Inflammatory macrophage (primary cell): ENCODE measurements around the gene CLMN.

Experiments used
- DNase-seq, 2 donors: peaks; one replicate each; pipeline ENCODE4 v3.0.0-alpha.2; 2020 to 2022

The CLMN gene

GRCh38 chr14:95237958-95238340, 81.8 kb downstream of the CLMN start:
- DNase-seq: no peak

GRCh38 chr14:95237121-95237957, 82.4 kb downstream of the CLMN start:
- no peak for DNase-seq

- no peak for DNase-seq
Observed at GRCh38 chr14:95236221-95236620, 83.5 kb downstream of the CLMN start.

DNA sequence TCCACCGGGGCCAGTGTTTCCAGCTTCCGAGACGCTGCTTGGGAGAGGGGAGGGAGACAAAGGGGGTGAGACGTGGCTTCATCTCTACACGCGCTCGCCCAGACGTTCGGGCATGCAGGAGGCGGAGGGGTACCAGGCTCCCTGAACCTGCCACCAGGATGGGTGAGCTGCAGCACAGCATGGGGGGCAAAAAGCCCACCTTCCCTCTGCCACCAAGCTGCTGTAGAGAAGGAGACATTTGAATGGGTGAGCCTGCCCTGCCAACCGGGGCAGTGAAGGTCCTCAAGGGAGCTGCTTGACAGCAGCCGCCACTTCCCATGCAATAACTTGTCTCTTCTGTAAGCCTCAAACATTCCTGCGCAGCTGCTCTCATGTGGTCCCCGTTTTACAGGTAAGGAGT, 83.9 kb downstream of the CLMN start:
- no peak for DNase-seq

GRCh38 chr14:95235351-95235750, 84.4 kb downstream of the CLMN start:
- no peak for DNase-seq

DNA sequence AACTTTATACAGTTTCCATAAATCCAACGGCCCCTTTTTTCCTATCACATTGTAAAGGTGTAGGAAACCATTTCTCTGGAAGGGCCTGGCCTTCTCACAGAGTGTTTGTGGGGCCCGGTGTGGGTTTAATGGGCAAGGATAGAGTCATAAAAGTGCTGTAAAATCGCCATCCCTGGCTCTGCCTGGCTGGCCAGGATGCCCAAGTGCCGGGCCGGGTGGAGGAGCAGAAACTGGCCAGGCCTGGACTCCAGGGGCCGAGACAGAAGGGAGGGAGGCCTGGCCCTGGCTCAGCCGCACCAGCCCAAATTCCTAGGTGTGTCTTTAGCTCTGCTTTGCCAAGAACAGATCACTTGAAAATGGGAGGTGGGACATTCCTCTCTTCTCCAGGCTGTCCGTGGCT, 85.3 kb downstream of the CLMN start:
- no peak for DNase-seq

- DNase-seq: peak; percentile 7 to 33
Observed at GRCh38 chr14:95233702-95234241, 85.9 kb downstream of the CLMN start.

DNA sequence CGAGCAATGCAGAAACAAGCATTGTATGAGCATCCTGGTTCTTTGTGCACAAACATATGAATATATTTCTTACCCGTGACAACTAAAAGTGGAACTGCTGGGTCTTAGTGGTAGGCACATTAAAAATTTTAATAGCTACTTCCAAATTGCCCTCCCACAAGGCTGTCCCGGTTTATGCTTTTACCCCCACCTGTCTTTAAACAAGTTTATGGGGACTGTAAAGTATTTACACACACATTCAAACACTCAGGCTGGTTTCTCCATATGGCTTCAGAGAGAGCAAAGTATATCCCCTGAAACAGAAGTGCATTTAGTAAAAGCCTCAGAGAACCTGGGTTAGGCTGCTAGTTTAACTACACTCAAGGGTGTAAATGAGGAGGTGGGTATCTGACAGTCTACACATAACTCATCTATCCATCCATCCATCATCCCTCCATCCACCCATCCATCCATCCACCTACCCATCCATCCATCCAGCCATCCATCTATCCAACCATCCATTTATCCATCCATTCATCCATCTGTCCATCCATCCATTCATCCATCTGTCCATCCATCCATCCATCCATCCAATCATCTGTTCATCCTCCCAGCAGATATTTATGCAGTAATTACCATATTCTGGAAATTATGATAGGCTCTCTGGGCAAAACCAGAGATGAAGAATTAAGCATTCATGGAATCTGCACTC, 86.7 kb downstream of the CLMN start:
- DNase-seq: no peak

GRCh38 chr14:95231966-95232633, 87.6 kb downstream of the CLMN start:
- DNase-seq: no peak

DNA sequence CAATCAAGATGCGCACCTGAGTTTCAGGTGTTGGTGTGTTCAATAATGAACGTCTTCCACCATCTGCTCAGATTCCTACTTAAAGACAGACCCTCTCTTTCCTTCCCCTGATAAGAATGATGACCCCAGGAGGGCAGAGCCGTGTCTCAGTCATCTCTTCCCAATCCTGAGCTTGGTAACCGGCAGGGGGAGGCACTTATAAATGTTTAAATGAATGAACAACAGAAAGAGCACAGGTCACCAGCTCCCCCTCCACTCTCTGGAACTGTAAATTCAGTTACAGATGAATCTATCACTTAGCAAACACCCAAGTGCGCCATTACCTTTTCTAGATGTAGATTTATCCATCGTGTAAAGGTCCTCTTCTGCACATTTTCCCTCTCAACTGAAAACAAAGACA, 90.0 kb downstream of the CLMN start:
- DNase-seq: no peak

- no peak for DNase-seq
Observed at GRCh38 chr14:95228240-95228639, 91.5 kb downstream of the CLMN start.

GRCh38 chr14:95227279-95227860, 92.3 kb downstream of the CLMN start:
- DNase-seq: no peak

GRCh38 chr14:95226801-95227200, 92.9 kb downstream of the CLMN start:
- DNase-seq: no peak

- DNase-seq: no peak
Observed at GRCh38 chr14:95225251-95225887, 94.3 kb downstream of the CLMN start.

- DNase-seq: no peak
Observed at GRCh38 chr14:95222870-95223398, 96.8 kb downstream of the CLMN start.

DNA sequence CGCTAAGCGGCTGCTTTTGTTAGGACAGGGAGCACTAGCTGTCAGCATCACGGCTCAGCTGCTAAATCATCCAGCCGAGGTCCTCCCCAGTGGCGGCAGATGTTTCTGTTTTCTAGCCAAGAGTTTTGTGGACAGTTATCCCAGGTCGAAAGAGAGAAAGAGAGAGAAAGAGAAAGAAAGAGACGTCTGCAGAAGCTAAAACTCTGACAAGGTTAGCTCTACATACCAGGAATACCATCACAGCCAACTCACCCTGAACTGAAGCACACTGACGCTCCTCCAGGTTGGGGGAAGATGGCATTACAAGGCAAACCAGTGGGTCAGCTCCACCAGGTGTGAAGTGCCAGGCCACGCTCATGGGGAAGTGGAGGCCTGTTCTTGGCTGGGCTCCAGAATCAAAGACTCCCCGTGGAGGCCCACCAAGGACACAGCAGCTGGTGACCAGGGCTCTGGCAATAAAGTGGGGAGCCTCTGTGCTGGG, 97.5 kb downstream of the CLMN start:
- DNase-seq: no peak

DNA sequence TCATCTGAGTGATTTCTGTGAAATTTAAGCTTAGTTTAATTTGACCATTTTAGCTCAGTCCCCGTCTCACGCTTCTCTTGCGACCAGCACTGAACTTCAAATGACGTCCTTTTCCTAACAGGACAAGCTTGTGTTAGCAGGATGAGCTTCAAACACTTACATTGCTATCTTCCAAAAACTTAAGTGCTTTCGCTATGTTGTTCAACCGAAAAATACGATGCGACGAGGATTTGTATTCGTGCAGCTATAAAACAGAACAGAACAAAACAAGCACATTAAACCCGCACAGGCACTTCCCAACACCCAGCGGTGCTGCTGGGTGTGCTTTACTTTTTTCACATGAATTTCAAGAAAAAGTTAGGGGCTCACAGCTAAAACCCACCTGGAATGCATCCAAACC, 98.2 kb downstream of the CLMN start:
- no peak for DNase-seq

DNA sequence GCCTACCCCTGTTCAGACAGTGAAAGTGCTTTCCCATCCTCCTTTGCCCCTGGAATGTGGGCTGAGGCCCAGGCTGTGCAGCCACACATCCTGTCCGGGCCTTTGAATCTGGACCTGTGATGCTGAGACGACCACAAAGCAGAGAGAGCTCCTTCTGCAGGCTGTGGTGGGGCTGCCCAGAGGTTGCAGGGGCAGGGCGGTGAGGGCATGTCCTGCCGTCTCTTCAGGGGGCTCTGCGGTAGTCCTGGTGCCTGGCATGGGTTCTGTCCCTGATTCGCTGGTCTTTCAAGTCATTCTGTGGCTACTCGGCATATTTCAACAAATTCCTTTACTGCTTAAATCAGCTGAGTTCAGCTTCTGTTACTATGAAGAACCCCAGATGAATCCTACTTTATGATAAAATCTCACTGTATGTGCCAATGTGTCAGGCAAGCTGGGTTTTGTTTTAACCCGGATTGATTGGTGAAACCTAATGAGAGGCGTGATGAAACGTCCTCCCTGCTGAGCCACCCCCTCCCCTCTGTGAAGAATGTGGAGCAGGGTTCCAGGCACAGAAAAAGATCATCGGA, 99.0 kb downstream of the CLMN start:
- DNase-seq: no peak

- no peak for DNase-seq
Observed at GRCh38 chr14:95218472-95219193, 101.1 kb downstream of the CLMN start.

- no peak for DNase-seq
Observed at GRCh38 chr14:95218006-95218405, 101.7 kb downstream of the CLMN start.

DNA sequence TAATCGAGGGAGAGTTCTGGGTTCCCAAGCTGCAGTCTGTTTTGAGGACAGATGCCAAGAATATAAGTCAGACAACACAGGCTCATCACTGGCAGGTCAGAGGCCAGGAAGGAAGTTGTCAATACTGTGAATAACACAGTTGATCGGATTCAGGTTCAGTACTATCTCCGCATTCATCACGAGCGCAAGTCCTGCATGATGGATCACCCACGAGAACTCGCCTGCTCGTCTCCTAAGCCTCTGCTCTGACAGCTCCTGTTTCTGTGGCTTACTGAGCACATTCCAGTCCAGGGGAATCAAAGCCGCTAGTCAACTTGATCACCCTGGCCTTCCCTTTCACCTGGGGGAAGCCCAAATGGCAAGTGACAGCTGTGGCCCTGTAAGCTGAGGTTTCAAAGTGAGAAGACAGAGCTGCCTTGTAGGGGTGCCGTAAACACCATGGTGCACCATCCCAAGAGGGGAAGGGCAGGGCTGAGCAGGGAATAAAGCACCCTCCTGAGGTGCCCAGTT, 102.3 kb downstream of the CLMN start:
- no peak for DNase-seq
